K562 (cell line): ENCODE data around the gene CCDC3. TPM values are rescaled to one million over a fixed set of nuclear protein-coding genes. Genes with fewer than 3 reads are reported as not detected.

Experiments
- ATAC-seq: fragments of 200-7000 bp; cut with Tn5 transposase; 3 replicates; pipeline ENCODE4 v1.9.1; 2020; ENCODE audit warnings: moderate library complexity
- BruUV-seq: library from RNA; stranded (reverse); fragments of 400-500 nt; replicated peaks from 2 replicates; lab custom pipeline; 2021; lab: Mats Ljungman, UMichigan
- CTCF ChIA-PET: fragments of 300-600 bp; formaldehyde crosslinking; extraction: SDS; loops from one replicate; lab custom pipeline; 2021; ENCODE audit warnings: low intra/inter-chr PET ratio; lab: Yijun Ruan, JAX
- POLR2A ChIA-PET: fragments of 300-600, 350-650 bp; sonication (Branson Sonifier 250); formaldehyde crosslinking; extraction: SDS; loops from one replicate; lab custom pipeline; 2021; ENCODE audit warnings: antibody characterized with exemption, inconsistent platforms; lab: Yijun Ruan, JAX
- DNase-seq, 4 experiments: peaks; one replicate each; pipeline versions ENCODE4 v3.0.0 to v3.0.0-alpha.2; 2011 to 2018; ENCODE audit warnings: low spot score in 3 of 4, mixed read lengths in 3 of 4; ENCODE audit errors: extremely low read depth in 1 of 4
- FAIRE-seq: peaks from 2 replicates; lab custom pipeline; 2011; peaks lifted over from hg19 to GRCh38; lab: Jason Lieb, UNC
- H2AFZ ChIP-seq: 2 replicates; pipeline ENCODE4 v1.6.0; 2011; ENCODE audit warnings: low read depth, low read length, control low read depth, inconsistent platforms
- H3K27ac ChIP-seq: fragments of 200-600 bp; 3 replicates; pipeline ENCODE4 v1.8.0; 2011; ENCODE audit warnings: low read depth, mild to moderate bottlenecking, control low read depth, inconsistent platforms, low read length, moderate library complexity, mixed read lengths; ENCODE audit errors: extremely low read depth
- H3K27me3 ChIP-seq, 2 experiments: fragments of 300-600 bp in 1 of 2; 2 replicates in 1 of 2; 3 replicates in 1 of 2; pipeline versions ENCODE4 v1.6.0 to v1.8.0; 2011; ENCODE audit warnings: inconsistent platforms in 2 of 2, low read length in 2 of 2, mild to moderate bottlenecking in 1 of 2, mixed read lengths in 1 of 2, moderate library complexity in 1 of 2; ENCODE audit not compliant: control insufficient read depth in 2 of 2, insufficient read depth in 2 of 2
- H3K36me3 ChIP-seq: fragments of 300-600 bp; 3 replicates; pipeline ENCODE4 v1.8.0; 2011; ENCODE audit warnings: mild to moderate bottlenecking, low read length, inconsistent platforms; ENCODE audit not compliant: control insufficient read depth, insufficient read depth
- H3K4me1 ChIP-seq, 2 experiments: fragments of 200-600 bp in 1 of 2; replicated peaks in 1 of 2; 2 replicates in 1 of 2; 3 replicates in 1 of 2; pipeline versions ENCODE4 v1.5.1 to v1.8.0; 2011; ENCODE audit warnings: inconsistent platforms in 2 of 2, low read length in 2 of 2, mild to moderate bottlenecking in 1 of 2, mixed read lengths in 1 of 2, moderate library complexity in 1 of 2; ENCODE audit not compliant: control insufficient read depth in 2 of 2, insufficient read depth in 2 of 2
- H3K4me2 ChIP-seq: 2 replicates; pipeline ENCODE4 v1.6.1; 2011; ENCODE audit warnings: low read length, control low read depth, inconsistent platforms, mixed read lengths; ENCODE audit not compliant: insufficient read depth
- H3K4me3 ChIP-seq: fragments of 200-600 bp; sonication (generic), shearing (Covaris generic); 2 replicates; pipeline ENCODE4 v1.5.1; 2016; ENCODE audit warnings: control low read depth, inconsistent platforms
- H3K79me2 ChIP-seq: fragments of 200-600 bp; 3 replicates; pipeline ENCODE4 v1.8.0; 2011; ENCODE audit warnings: low read length, inconsistent platforms; ENCODE audit not compliant: control insufficient read depth, insufficient read depth
- H3K9ac ChIP-seq, 2 experiments: 2 replicates each; pipeline versions ENCODE4 v1.6.0 to v1.6.1; 2011; ENCODE audit warnings: low read depth in 2 of 2, low read length in 2 of 2, control low read depth in 1 of 2, inconsistent platforms in 1 of 2, mild to moderate bottlenecking in 1 of 2, mixed read lengths in 1 of 2; ENCODE audit not compliant: insufficient read depth in 1 of 2
- H3K9me1 ChIP-seq: one replicate; pipeline ENCODE4 v1.6.0; 2011; ENCODE audit warnings: inconsistent platforms, mild to moderate bottlenecking, low read length, moderate library complexity; ENCODE audit not compliant: control insufficient read depth, insufficient read depth
- H3K9me3 ChIP-seq: replicated peaks from 2 replicates; pipeline ENCODE4 v1.5.1; 2011; ENCODE audit warnings: low read depth, low read length, inconsistent platforms; ENCODE audit not compliant: control insufficient read depth, insufficient read depth
- H4K20me1 ChIP-seq: replicated peaks from 2 replicates; pipeline ENCODE4 v1.6.1; 2011; ENCODE audit warnings: low read length, inconsistent platforms, mixed read lengths; ENCODE audit not compliant: control insufficient read depth, insufficient read depth
- C11orf30 ChIP-seq: fragments of 450-650 bp; IDR thresholded peaks from 2 replicates; pipeline ENCODE4 v1.6.1; 2016; ENCODE audit warnings: low read depth, mild to moderate bottlenecking
- KHSRP ChIP-seq: fragments of 450-650 bp; IDR thresholded peaks from 2 replicates; pipeline ENCODE4 v1.6.1; 2017
- ZNF134 ChIP-seq: fragments of 250-450 bp; sonication (Bioruptor Pico); conservative IDR thresholded peaks from 2 replicates; pipeline ENCODE4 v1.4.0; 2020
- ZNF239 ChIP-seq: fragments of 250-450 bp; sonication (Bioruptor Pico); IDR thresholded peaks from 2 replicates; pipeline ENCODE4 v1.4.0; 2020; ENCODE audit warnings: mild to moderate bottlenecking
- ZNF316 ChIP-seq: fragments of 450-650 bp; IDR thresholded peaks from 2 replicates; pipeline ENCODE4 v1.6.1; 2016
- ZNF75A ChIP-seq: fragments of 450-650 bp; formaldehyde crosslinking; IDR thresholded peaks from 2 replicates; pipeline ENCODE4 v1.4.0; 2020; ENCODE audit warnings: mild to moderate bottlenecking
- ZNF778 ChIP-seq: fragments of 450-650 bp; formaldehyde crosslinking; IDR thresholded peaks from 2 replicates; pipeline ENCODE4 v1.4.0; 2020; ENCODE audit warnings: mild to moderate bottlenecking, moderate library complexity
- WGBS: fragments of 100-300 bp; shearing (Covaris generic); methylation state at CpG from one replicate; pipeline ENCODE4 v1.1.6; 2016; ENCODE audit warnings: low coverage, mixed read lengths; ENCODE audit not compliant: insufficient coverage; ENCODE audit errors: missing lambda C conversion rate; 5-methylcytosine and 5-hydroxymethylcytosine counted together
- in situ Hi-C: fragments of 300-500 bp; cut with MboI; formaldehyde crosslinking; loops from 4 replicates; pipeline ENCODE4 v1.15.0; 2018; ENCODE audit warnings: inconsistent platforms, mixed read lengths
- intact Hi-C: fragments of 100-400 bp; cut with micrococcal nuclease; formaldehyde crosslinking; loops from 2 replicates; pipeline ENCODE4 v1.14.2; 2022
- polyA plus RNA-seq, 8 experiments: library from polyadenylated mRNA; depleted of rRNA in 4 of 8; stranded (reverse) in 5 of 8; unstranded in 3 of 8; fragments of >200 nt; fragmentation: Nextera tagmentation in 2 of 8; fragmentation: Illumina TruSeq in 1 of 8; extraction: Ambion mirVana in 2 of 8; extraction: Trizol in 1 of 8; gene quantifications; 2 replicates each; pipeline versions ENCODE4 v1.2.1 to v1.2.3, GENCODE V29; 2011 to 2014; ENCODE audit warnings: inconsistent platforms in 1 of 8, missing spikeins in 1 of 8
- total RNA-seq, 7 experiments: library from RNA; depleted of rRNA in 6 of 7; stranded (reverse); fragments of >200 nt in 6 of 7; fragmentation: Illumina TruSeq in 2 of 7; extraction: Trizol in 2 of 7; gene quantifications; 2 replicates each; pipeline versions ENCODE4 v1.2.1 to v1.2.3, GENCODE V29; 2011 to 2021; ENCODE audit warnings: low replicate concordance in 1 of 7
- TF ChIP-seq, protein P1 (sequence below): sonication (generic); IDR thresholded peaks from 2 replicates; pipeline ENCODE4 v1.6.1; 2016

CCDC3 gene
- total and polyA plus RNA-seq, 9 of the 15 experiments (the other 6 are each of a cell fraction or from before 2014, with no cell fraction given), result not detected

DNA sequence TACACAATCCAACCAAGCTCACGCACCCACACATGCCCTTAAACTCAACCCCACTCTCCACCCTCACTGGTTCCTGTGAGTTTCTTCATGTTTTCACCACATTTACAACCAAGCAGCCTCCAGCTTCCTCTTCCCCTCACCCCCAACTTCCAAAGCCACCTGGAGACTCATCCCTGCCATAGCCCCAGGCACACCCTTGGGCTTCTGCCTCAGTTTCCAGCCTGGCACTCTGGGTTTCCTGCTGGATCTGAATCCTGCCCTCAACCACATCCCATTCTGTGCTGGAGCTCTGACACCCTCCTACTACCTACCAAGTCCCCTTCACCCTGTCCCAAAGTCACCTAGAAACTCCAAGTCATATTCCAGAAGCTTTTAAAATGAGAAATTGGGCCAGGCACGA, 29.4 kb downstream of the CCDC3 start:
- 0% methylated on average over 2 of the region's 2 CpGs for WGBS

More for the DNA sequence above, 29.4 kb downstream of the CCDC3 start:
- H3K4me1 ChIP-seq, result no peaks in the 10 kb centered on the region; a peak in 1 of 5 replicates
- no peak overlapping the region for H3K4me2 ChIP-seq
- no peak overlapping the region for H3K9ac ChIP-seq
- ATAC-seq (no peak), FAIRE-seq (no peak), DNase-seq (no peak)
- POLR2A ChIA-PET, result no interaction called here
- no peaks in the 10 kb centered on the region for H3K9me1 ChIP-seq
- H4K20me1 ChIP-seq, result no peaks in the 10 kb centered on the region
- H3K79me2 ChIP-seq, result no peaks in the 10 kb centered on the region
- H3K27ac ChIP-seq, result no peak overlapping the region
- CTCF ChIA-PET, result no interaction called here
- TF ChIP-seq C11orf30 (no peak), ZNF134 (no peak), ZNF316 (no peak), KHSRP (no peak), ZNF778 (CRISPR knock-in tag) (no peak), ZNF239 (no peak), ZNF75A (no peak)
- TF ChIP-seq, protein P1, sequence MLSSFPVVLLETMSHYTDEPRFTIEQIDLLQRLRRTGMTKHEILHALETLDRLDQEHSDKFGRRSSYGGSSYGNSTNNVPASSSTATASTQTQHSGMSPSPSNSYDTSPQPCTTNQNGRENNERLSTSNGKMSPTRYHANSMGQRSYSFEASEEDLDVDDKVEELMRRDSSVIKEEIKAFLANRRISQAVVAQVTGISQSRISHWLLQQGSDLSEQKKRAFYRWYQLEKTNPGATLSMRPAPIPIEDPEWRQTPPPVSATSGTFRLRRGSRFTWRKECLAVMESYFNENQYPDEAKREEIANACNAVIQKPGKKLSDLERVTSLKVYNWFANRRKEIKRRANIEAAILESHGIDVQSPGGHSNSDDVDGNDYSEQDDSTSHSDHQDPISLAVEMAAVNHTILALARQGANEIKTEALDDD, result no peak
- H3K27me3 ChIP-seq, result peaks cover 8 to 22% of the 10 kb centered on the region in 2 experiments; a peak in 3 of 5 replicates
- no TSS peak for BruUV-seq
- intact Hi-C loops, result no loop called here
- no peak overlapping the region for H2AFZ ChIP-seq
- H3K4me3 ChIP-seq, result no peak overlapping the region
- 0 out of 2 replicates have a peak, but pooled peaks cover 2% of the 10 kb centered on the region for H3K9me3 ChIP-seq
- H3K36me3 ChIP-seq, result no peaks in the 10 kb centered on the region
- in situ Hi-C loops, result no loop called here
